ENCODE measurements around the gene SCG3.
A peak's percentile ranks its signal among the peaks of the same experiment; 100 is the strongest.

The SCG3 gene

GRCh38 chr15:51726302-51727073 is 45.2 kb downstream of the SCG3 start:
- peak; percentile 85 for DNase-seq (ENCODE audit: low spot score)

- peak; percentile 31 for DNase-seq (ENCODE audit: low spot score)
These were observed 46.0 kb downstream of the SCG3 start for GRCh38 chr15:51727141-51727897.

- no peak for DNase-seq (ENCODE audit: low spot score)
These were observed 50.4 kb downstream of the SCG3 start for GRCh38 chr15:51731549-51732267.

GRCh38 chr15:51732646-51733045 is 51.3 kb downstream of the SCG3 start:
- DNase-seq (ENCODE audit: low spot score), result no peak

GRCh38 chr15:51735228-51736010 is 54.1 kb downstream of the SCG3 start:
- peak; percentile 57 for DNase-seq (ENCODE audit: low spot score)

- no peak for DNase-seq (ENCODE audit: low spot score)
These were observed 54.8 kb downstream of the SCG3 start for GRCh38 chr15:51736069-51736468.

GRCh38 chr15:51736751-51737521 is 55.6 kb downstream of the SCG3 start:
- peak; percentile 43 for DNase-seq (ENCODE audit: low spot score)

- DNase-seq (ENCODE audit: low spot score), result peak; percentile 28
These were observed 56.4 kb downstream of the SCG3 start, which contains the start of gene LYSMD2 for GRCh38 chr15:51737522-51738305. Gene LYSMD2, minus strand, starts transcription at chr15:51737655. Its CDS starts 33 bp downstream, at chr15:51737622.

- DNase-seq (ENCODE audit: low spot score), result no peak
These were observed 57.2 kb downstream of the SCG3 start for GRCh38 chr15:51738553-51738952.

- DNase-seq (ENCODE audit: low spot score), result no peak
These were observed 57.9 kb downstream of the SCG3 start for GRCh38 chr15:51739061-51739712.

- DNase-seq (ENCODE audit: low spot score), result no peak
These were observed 68.0 kb downstream of the SCG3 start for GRCh38 chr15:51749307-51749706.

- DNase-seq (ENCODE audit: low spot score), result no peak
These were observed 68.9 kb downstream of the SCG3 start for GRCh38 chr15:51750186-51750585.

- peak; percentile 16 for DNase-seq (ENCODE audit: low spot score)
These were observed 69.7 kb downstream of the SCG3 start, which contains the start of gene TMOD2 for GRCh38 chr15:51750792-51751696. Gene TMOD2, plus strand, starts transcription at chr15:51751597. Its CDS starts 14,845 bp downstream, at chr15:51766442.

GRCh38 chr15:51751697-51752683 is 70.7 kb downstream of the SCG3 start:
- DNase-seq (ENCODE audit: low spot score), result peak; percentile 48

- no peak for DNase-seq (ENCODE audit: low spot score)
These were observed 71.6 kb downstream of the SCG3 start for GRCh38 chr15:51752888-51753287.

GRCh38 chr15:51754267-51754666 is 73.0 kb downstream of the SCG3 start:
- no peak for DNase-seq (ENCODE audit: low spot score)

GRCh38 chr15:51755790-51756189 is 74.5 kb downstream of the SCG3 start:
- DNase-seq (ENCODE audit: low spot score), result no peak
